A549 (cell line): ENCODE measurements around the gene RBL2.

Experiments
- CTCF ChIP-seq: fragments of >200 bp; sonication (Bioruptor Twin); formaldehyde crosslinking; IDR thresholded peaks from 3 replicates; pipeline ENCODE4 v1.5.1; 2016
- JUN ChIP-seq, 2 experiments: fragments of >200 bp; sonication (Bioruptor Twin); formaldehyde crosslinking; IDR thresholded peaks; 2 replicates in 1 of 2; 3 replicates in 1 of 2; pipeline ENCODE4 v1.6.1; 2016 to 2017
- JUNB ChIP-seq: fragments of >200 bp; sonication (Bioruptor Twin); formaldehyde crosslinking; IDR thresholded peaks from 2 replicates; pipeline ENCODE4 v1.6.1; 2016
- MAX ChIP-seq: IDR thresholded peaks from 2 replicates; pipeline ENCODE4 v1.6.1; 2012
- MAZ ChIP-seq: fragments of 150-350 bp; IDR thresholded peaks from 2 replicates; pipeline ENCODE4 v1.6.1; 2014; ENCODE audit warnings: antibody characterized with exemption, low read depth, low read length, borderline replicate concordance
- MYC ChIP-seq: IDR thresholded peaks from 2 replicates; pipeline ENCODE4 v1.6.1; 2012; ENCODE audit warnings: mild to moderate bottlenecking, inconsistent platforms, low read length, improper control_type of control experiment, borderline replicate concordance
- NR3C1 ChIP-seq: fragments of >200 bp; sonication (Bioruptor Twin); formaldehyde crosslinking; IDR thresholded peaks from 3 replicates; pipeline ENCODE4 v1.6.1; 2017
- POLR2A ChIP-seq: IDR thresholded peaks from 2 replicates; pipeline ENCODE4 v1.6.1; 2012; ENCODE audit warnings: mild to moderate bottlenecking, low read length
- RNF2 ChIP-seq: fragments of 200-600 bp; sonication (generic); IDR thresholded peaks from 2 replicates; pipeline ENCODE4 v1.6.1; 2016; ENCODE audit warnings: low read depth, mild to moderate bottlenecking, antibody characterized with exemption, moderate library complexity, borderline replicate concordance
- TF ChIP-seq, protein P1 (sequence below): IDR thresholded peaks from 2 replicates; pipeline ENCODE4 v1.6.1; 2012
- TF ChIP-seq, protein P2 (sequence below): fragments of 200-600 bp; sonication (generic); IDR thresholded peaks from 2 replicates; pipeline ENCODE4 v1.6.1; 2016; ENCODE audit warnings: antibody characterized with exemption, mild to moderate bottlenecking, moderate library complexity

- TF ChIP-seq POLR2A (no peak), CTCF (no peak), JUN (IDR thresholded peaks at IDR 0.05) (no peak), JUNB (no peak), RNF2 (no peak), MAZ (no peak), NR3C1 (no peak), MAX (no peak), MYC (no peak)
- TF ChIP-seq, protein P1, sequence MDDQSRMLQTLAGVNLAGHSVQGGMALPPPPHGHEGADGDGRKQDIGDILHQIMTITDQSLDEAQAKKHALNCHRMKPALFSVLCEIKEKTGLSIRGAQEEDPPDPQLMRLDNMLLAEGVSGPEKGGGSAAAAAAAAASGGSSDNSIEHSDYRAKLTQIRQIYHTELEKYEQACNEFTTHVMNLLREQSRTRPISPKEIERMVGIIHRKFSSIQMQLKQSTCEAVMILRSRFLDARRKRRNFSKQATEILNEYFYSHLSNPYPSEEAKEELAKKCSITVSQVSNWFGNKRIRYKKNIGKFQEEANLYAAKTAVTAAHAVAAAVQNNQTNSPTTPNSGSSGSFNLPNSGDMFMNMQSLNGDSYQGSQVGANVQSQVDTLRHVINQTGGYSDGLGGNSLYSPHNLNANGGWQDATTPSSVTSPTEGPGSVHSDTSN = no peak
- TF ChIP-seq, protein P2, sequence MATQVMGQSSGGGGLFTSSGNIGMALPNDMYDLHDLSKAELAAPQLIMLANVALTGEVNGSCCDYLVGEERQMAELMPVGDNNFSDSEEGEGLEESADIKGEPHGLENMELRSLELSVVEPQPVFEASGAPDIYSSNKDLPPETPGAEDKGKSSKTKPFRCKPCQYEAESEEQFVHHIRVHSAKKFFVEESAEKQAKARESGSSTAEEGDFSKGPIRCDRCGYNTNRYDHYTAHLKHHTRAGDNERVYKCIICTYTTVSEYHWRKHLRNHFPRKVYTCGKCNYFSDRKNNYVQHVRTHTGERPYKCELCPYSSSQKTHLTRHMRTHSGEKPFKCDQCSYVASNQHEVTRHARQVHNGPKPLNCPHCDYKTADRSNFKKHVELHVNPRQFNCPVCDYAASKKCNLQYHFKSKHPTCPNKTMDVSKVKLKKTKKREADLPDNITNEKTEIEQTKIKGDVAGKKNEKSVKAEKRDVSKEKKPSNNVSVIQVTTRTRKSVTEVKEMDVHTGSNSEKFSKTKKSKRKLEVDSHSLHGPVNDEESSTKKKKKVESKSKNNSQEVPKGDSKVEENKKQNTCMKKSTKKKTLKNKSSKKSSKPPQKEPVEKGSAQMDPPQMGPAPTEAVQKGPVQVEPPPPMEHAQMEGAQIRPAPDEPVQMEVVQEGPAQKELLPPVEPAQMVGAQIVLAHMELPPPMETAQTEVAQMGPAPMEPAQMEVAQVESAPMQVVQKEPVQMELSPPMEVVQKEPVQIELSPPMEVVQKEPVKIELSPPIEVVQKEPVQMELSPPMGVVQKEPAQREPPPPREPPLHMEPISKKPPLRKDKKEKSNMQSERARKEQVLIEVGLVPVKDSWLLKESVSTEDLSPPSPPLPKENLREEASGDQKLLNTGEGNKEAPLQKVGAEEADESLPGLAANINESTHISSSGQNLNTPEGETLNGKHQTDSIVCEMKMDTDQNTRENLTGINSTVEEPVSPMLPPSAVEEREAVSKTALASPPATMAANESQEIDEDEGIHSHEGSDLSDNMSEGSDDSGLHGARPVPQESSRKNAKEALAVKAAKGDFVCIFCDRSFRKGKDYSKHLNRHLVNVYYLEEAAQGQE = no peak
Observed at GRCh38 chr16:53495325-53495724, 61.1 kb downstream of the RBL2 start.
